CD4-positive, alpha-beta T cell (primary cell): Measurements from ENCODE around the gene NEK7. TPM values are rescaled to one million over a fixed set of nuclear protein-coding genes. Genes with fewer than 3 reads are reported as not detected.

ENCODE experiments used
- ATAC-seq: fragments of 200-7000 bp; cut with Tn5 transposase; one replicate; pipeline ENCODE4 v1.10.0; 2022; ENCODE audit warnings: mild to moderate bottlenecking; ENCODE audit not compliant: poor library complexity
- CTCF ChIA-PET: fragments of 350-600 bp; sonication (Branson Sonifier 250); formaldehyde crosslinking; loops from one replicate; lab custom pipeline; 2021; ENCODE audit warnings: antibody characterized with exemption, inconsistent platforms; lab: Charles Lee
- POLR2A ChIA-PET: fragments of 350-600 bp; sonication (Branson Sonifier 250); formaldehyde crosslinking; loops from one replicate; lab custom pipeline; 2021; ENCODE audit warnings: antibody characterized with exemption, inconsistent platforms; lab: Charles Lee
- DNase-seq, 14 experiments: peaks; one replicate each; pipeline ENCODE4 v3.0.0-alpha.2; 2013 to 2020; ENCODE audit warnings: mixed read lengths in 2 of 14
- H3K27ac ChIP-seq, 2 donors: one replicate each; pipeline versions ENCODE4 v1.5.1 to v1.7.0; 2013; ENCODE audit warnings: low read length in 2 of 2, low read depth in 1 of 2, mild to moderate bottlenecking in 1 of 2
- H3K27me3 ChIP-seq, 2 experiments: 1 replicate in 1 of 2; 2 replicates in 1 of 2; pipeline versions ENCODE4 v1.6.1 to v1.7.0; 2013; ENCODE audit warnings: low read length in 2 of 2, control low read depth in 1 of 2, mild to moderate bottlenecking in 1 of 2, moderate library complexity in 1 of 2; ENCODE audit not compliant: insufficient read depth in 2 of 2, control insufficient read depth in 1 of 2
- H3K36me3 ChIP-seq: one replicate; pipeline ENCODE4 v1.6.1; 2013; ENCODE audit warnings: low read length, control low read depth; ENCODE audit not compliant: insufficient read depth
- H3K4me1 ChIP-seq: one replicate; pipeline ENCODE4 v1.6.1; 2013; ENCODE audit warnings: low read length, control low read depth; ENCODE audit not compliant: insufficient read depth
- H3K4me3 ChIP-seq: one replicate; pipeline ENCODE4 v1.5.1; 2013; ENCODE audit warnings: mild to moderate bottlenecking, low read length, moderate library complexity
- H3K9me3 ChIP-seq, 2 experiments: 1 replicate in 1 of 2; 2 replicates in 1 of 2; pipeline versions ENCODE4 v1.6.1 to v1.7.0; 2013; ENCODE audit warnings: low read length in 2 of 2, mild to moderate bottlenecking in 2 of 2, control low read depth in 1 of 2, moderate library complexity in 1 of 2; ENCODE audit not compliant: control insufficient read depth in 1 of 2, insufficient read depth in 1 of 2
- H3K27ac Mint-ChIP-seq: one replicate; pipeline ENCODE4 v1.8.0; 2020; ENCODE audit warnings: mixed read lengths
- H3K27me3 Mint-ChIP-seq: one replicate; pipeline ENCODE4 v1.8.0; 2021; ENCODE audit warnings: mixed read lengths
- H3K36me3 Mint-ChIP-seq: one replicate; pipeline ENCODE4 v1.8.0; 2021; ENCODE audit warnings: low read depth, mixed read lengths
- H3K4me1 Mint-ChIP-seq: one replicate; pipeline ENCODE4 v1.8.0; 2021; ENCODE audit warnings: low read depth, mixed read lengths
- H3K4me3 Mint-ChIP-seq: one replicate; pipeline ENCODE4 v1.8.0; 2020; ENCODE audit warnings: mild to moderate bottlenecking, mixed read lengths
- H3K9me3 Mint-ChIP-seq: one replicate; pipeline ENCODE4 v1.8.0; 2020; ENCODE audit warnings: mixed read lengths
- intact Hi-C, 2 experiments: fragments of 100-400 bp; cut with DNase I in 1 of 2; cut with micrococcal nuclease in 1 of 2; formaldehyde crosslinking; loops; one replicate each; pipeline versions ENCODE4 v1.15.1 to v1.9.0; 2023 to 2025; cut with DNase I, micrococcal nuclease
- total RNA-seq, 174 experiments: library from RNA in 2 of 174; stranded (reverse) in 2 of 174; gene quantifications; one replicate each; pipeline ENCODE4 v1.2.3 and lab custom pipeline; 2021 to 2026
- TF ChIP-seq, protein P1 (sequence below): fragments of 200-600 bp; IDR thresholded peaks from one replicate; pipeline ENCODE4 v1.8.0; 2022; ENCODE audit warnings: antibody characterized with exemption, mild to moderate bottlenecking

The NEK7 gene
- total RNA-seq, 2 experiments from 2014 or later, result 11.8 to 13.0 TPM

- ChIA-PET POLR2A (interaction anchor here (0.9 to 2.5 kb wide), 4 partner anchors 17 to 595 kb away, joined by 3 to 7 read pairs (median 4); partner anchors contain the start of gene NEK7), CTCF (interaction anchor here (1.9 kb wide), 1 partner anchor 28 kb away, joined by 4 read pairs; no protein-coding TSS in a partner anchor)
- ATAC-seq, result no peak
- Mint-ChIP-seq H3K4me1 (peaks cover 91% of the 10 kb centered on the region), H3K27me3 (no peaks in the 10 kb centered on the region), H3K36me3 (no peaks in the 10 kb centered on the region), H3K4me3 (no peak overlapping the region), H3K27ac (peak overlapping the region; percentile 81), H3K9me3 (no peaks in the 10 kb centered on the region)
- no peak overlapping the region for H3K27ac ChIP-seq
- H3K27me3 ChIP-seq, result no peaks in the 10 kb centered on the region
- no peak for DNase-seq
- no peaks in the 10 kb centered on the region for H3K9me3 ChIP-seq
- TF ChIP-seq, protein P1, sequence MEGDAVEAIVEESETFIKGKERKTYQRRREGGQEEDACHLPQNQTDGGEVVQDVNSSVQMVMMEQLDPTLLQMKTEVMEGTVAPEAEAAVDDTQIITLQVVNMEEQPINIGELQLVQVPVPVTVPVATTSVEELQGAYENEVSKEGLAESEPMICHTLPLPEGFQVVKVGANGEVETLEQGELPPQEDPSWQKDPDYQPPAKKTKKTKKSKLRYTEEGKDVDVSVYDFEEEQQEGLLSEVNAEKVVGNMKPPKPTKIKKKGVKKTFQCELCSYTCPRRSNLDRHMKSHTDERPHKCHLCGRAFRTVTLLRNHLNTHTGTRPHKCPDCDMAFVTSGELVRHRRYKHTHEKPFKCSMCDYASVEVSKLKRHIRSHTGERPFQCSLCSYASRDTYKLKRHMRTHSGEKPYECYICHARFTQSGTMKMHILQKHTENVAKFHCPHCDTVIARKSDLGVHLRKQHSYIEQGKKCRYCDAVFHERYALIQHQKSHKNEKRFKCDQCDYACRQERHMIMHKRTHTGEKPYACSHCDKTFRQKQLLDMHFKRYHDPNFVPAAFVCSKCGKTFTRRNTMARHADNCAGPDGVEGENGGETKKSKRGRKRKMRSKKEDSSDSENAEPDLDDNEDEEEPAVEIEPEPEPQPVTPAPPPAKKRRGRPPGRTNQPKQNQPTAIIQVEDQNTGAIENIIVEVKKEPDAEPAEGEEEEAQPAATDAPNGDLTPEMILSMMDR, result no peak
- H3K36me3 ChIP-seq, result no peaks in the 10 kb centered on the region
- peaks cover 39% of the 10 kb centered on the region for H3K4me1 ChIP-seq
- intact Hi-C loops, result no loop called here
- no peak overlapping the region for H3K4me3 ChIP-seq
Observed at GRCh38 chr1:198184516-198184915, 27.7 kb downstream of the NEK7 start.

GRCh38 chr1:198185146-198185545 lies 28.3 kb downstream of the NEK7 start:
- Histone ChIP-seq H3K36me3 (no peaks in the 10 kb centered on the region), H3K4me1 (peaks cover 37% of the 10 kb centered on the region), H3K27me3 (no peaks in the 10 kb centered on the region), H3K4me3 (no peak overlapping the region), H3K27ac (no peak overlapping the region), H3K9me3 (no peaks in the 10 kb centered on the region)
- no peak for ATAC-seq
- Mint-ChIP-seq H3K27ac (peak overlapping the region; percentile 81), H3K4me3 (no peak overlapping the region), H3K36me3 (no peaks in the 10 kb centered on the region), H3K4me1 (peaks cover 89% of the 10 kb centered on the region), H3K27me3 (no peaks in the 10 kb centered on the region), H3K9me3 (no peaks in the 10 kb centered on the region)
- ChIA-PET CTCF (interaction anchor here (1.9 kb wide), 1 partner anchor 29 kb away, joined by 4 read pairs; no protein-coding TSS in a partner anchor), POLR2A (interaction anchor here (1.1 to 3.9 kb wide), 5 partner anchors 9 to 28 kb away, joined by 3 to 26 read pairs (median 4); partner anchors contain the start of gene NEK7)
- no peak for DNase-seq
- intact Hi-C loops, result loop anchor here (5.0 kb wide), 2 partner anchors 33 to 37 kb away; no protein-coding TSS in a partner anchor
- TF ChIP-seq, protein P1, result no peak

GRCh38 chr1:198185759-198186158 lies 29.0 kb downstream of the NEK7 start:
- intact Hi-C loops, result loop anchor here (5.0 kb wide), 2 partner anchors 33 to 37 kb away; no protein-coding TSS in a partner anchor
- ChIA-PET POLR2A (interaction anchor here (1.1 to 3.9 kb wide), 4 partner anchors 10 to 22 kb away, joined by 3 to 26 read pairs (median 4); no protein-coding TSS in a partner anchor), CTCF (interaction anchor here (1.1 to 1.9 kb wide), 3 partner anchors 9 to 30 kb away, joined by 4 read pairs; no protein-coding TSS in a partner anchor)
- Mint-ChIP-seq H3K27me3 (no peaks in the 10 kb centered on the region), H3K36me3 (no peaks in the 10 kb centered on the region), H3K4me3 (peak overlapping the region; percentile 63), H3K4me1 (peaks cover 89% of the 10 kb centered on the region), H3K9me3 (no peaks in the 10 kb centered on the region), H3K27ac (peak overlapping the region; percentile 81)
- TF ChIP-seq, protein P1, result no peak
- Histone ChIP-seq H3K27me3 (no peaks in the 10 kb centered on the region), H3K27ac (peak overlapping the region in 1 of 2 donors; percentile 14), H3K4me1 (peaks cover 34% of the 10 kb centered on the region), H3K36me3 (no peaks in the 10 kb centered on the region), H3K9me3 (no peaks in the 10 kb centered on the region), H3K4me3 (no peak overlapping the region)
- ATAC-seq (no peak), DNase-seq (no peak)
